Stimulated activated CD4-positive, alpha-beta T cell treated with anti-CD3 and anti-CD28 coated beads, TNF-alpha, amount 100 ng/mL, for 24 hours (primary cell): Measurements from ENCODE around the gene CLDN18.

Experiments used
- DNase-seq, 3 experiments: peaks; one replicate each; pipeline ENCODE4 v3.0.0-alpha.2; 2020; ENCODE audit warnings: low read depth in 3 of 3

The CLDN18 gene

GRCh38 chr3:138009476-138010272, at the start of gene CLDN18:
CLDN18 (plus strand) TSS chr3:138010165; CDS start chr3:138010226, 61 bp downstream.
- no peak for DNase-seq

- no peak for DNase-seq
These were observed 47.7 kb upstream of the CLDN18 start for GRCh38 chr3:137962251-137962650.

DNA sequence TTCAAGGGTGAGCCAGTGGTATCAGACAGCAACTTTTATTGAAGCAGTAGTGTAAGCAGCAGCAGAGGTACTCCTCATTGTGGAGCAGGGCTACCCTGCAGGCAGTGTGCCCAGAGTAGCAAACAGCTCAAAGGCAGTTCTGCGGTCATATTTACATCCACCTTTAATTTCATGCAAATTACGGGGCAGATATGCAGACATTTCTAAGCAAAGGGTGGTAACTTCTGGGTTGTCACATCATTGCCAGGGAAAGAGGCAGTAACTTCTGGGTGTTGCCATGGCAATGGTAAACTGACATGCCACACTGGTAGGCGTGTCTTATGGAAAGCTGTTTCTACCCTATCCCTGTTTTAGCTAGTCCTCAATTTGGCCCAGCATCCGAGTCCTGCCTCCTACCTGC, 46.5 kb upstream of the CLDN18 start:
- DNase-seq = no peak

DNA sequence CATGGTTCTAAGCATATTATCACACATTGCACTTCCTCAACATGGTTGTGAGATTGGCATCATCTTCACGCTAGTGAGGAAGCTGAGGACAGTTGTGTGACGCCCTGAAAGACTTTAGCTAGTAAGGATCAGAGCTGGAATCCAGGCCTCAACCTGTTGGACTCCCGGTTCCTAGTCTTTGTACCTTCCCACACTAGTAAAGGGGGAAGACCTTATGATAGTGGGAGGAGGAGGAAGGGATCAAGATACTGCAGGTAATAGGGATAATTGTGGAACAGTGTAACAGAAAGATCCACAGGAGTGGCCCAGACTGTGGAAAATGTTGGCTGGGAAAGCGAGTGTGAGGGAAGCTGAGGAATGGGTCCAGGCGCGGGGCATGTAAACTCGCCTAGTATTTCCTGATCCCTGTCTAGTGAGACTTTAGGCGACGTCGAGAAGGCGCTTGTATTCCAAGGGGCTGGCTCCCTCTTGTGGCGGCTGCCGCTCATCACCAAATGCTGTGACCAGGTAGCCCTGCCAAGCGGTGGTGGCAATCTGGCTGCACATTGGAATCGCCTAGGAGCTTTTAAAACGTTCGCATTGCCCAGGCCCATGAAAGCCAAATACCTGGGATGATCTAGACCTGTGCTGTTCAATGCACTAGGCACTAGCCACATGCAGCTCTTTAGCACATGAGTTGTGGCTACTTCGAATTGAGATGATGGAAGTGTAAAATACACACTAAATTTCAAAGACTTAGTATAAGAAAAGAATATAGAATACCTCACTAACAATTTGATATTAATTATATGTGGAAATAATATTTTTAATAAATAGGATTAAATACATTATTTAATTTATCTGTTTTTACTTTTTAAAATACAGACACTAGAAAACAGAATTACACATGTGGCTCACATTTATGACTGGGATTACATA, 38.8 kb upstream of the CLDN18 start:
- peak in 2 of 3 experiments; percentile 11 to 58 for DNase-seq

- DNase-seq = no peak
These were observed 37.6 kb upstream of the CLDN18 start for GRCh38 chr3:137972396-137972795.

- DNase-seq = no peak
These were observed 31.6 kb upstream of the CLDN18 start for GRCh38 chr3:137978328-137978727.

GRCh38 chr3:137987723-137988122, 22.2 kb upstream of the CLDN18 start:
- DNase-seq = no peak

- no peak for DNase-seq
These were observed 21.8 kb upstream of the CLDN18 start for GRCh38 chr3:137988152-137988551.

DNA sequence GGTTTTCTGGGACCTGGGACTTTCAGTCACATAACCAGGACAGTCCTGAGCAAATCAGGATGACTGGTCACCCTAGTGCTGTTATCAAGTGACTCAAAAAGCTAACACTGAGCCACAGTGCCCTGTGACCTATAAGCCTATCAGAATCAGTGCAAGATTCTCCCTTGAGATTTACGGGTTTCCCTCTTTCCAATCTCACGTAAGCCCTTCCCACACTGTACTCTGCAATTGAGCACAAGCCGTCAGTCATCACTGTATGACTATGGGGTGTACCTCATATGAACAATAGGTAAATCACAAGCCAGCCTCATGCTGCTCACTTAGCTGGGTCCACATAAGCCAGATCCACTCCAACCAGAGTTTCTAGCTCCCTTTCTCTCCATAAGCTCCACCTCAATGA, 21.0 kb upstream of the CLDN18 start:
- no peak for DNase-seq

DNA sequence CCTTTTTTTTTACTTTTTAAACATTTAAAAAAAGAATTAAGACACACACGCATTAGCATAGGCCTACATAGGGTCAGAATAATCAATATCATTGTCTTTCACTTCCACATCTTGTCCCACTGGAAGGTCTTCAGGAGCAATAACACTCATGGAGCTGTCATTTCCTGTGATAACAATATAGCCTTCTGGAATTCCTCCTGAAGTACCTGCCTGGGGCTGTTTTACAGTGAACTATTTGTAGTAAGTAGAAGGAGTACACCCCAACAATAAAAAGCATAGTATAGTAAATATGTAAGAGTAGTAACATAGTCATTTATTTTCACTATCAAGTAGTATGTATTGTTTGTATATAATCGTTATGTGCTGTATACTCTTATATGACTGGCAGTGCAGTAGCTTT, 19.5 kb upstream of the CLDN18 start:
- DNase-seq = no peak

- DNase-seq = no peak
These were observed 17.4 kb upstream of the CLDN18 start for GRCh38 chr3:137992592-137992991.

GRCh38 chr3:137998121-137999042, 11.6 kb upstream of the CLDN18 start:
- DNase-seq = no peak

DNA sequence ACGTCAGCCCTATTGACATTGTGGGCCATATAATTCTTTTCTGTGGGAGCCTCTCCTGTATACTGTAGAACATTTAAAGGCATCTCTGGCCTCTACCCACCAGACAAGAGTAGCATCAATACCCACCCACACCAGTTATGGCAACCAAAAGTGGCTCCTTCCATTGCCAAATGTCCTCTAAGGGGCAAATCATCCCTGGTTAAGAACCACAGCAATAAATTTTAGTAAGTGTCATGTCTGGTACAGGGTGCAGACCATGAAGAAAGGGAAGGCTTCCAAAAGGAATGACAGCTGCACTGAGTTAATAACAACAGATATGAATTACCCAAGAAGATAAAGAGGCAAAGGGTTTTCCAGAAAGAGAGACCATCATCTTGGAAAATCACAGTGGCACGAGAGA, 6.9 kb upstream of the CLDN18 start:
- DNase-seq = no peak

- DNase-seq = no peak
These were observed 4.3 kb upstream of the CLDN18 start for GRCh38 chr3:138005627-138006026.

DNA sequence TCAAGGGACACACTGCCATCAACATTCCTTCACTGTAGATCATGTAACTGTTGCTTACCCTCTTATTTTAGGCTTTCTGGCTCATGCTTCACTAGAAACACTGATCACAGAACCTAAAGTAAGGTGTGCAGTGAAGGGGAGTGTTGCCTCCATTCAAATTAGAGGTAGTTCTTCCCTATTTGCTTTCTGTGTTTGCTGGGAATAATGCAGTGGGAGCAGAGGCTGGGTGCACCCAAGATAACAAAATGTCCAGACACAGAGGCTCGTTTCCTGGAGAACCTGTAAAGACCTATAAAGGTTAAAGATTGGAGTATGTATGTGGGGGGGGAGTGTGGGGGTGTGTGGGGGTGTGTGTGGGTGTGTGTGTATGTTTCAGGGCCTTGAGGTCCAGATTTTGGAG, 2.1 kb upstream of the CLDN18 start:
- no peak for DNase-seq

- DNase-seq = no peak
These were observed 267 bp downstream of the CLDN18 start for GRCh38 chr3:138010273-138010590.

DNA sequence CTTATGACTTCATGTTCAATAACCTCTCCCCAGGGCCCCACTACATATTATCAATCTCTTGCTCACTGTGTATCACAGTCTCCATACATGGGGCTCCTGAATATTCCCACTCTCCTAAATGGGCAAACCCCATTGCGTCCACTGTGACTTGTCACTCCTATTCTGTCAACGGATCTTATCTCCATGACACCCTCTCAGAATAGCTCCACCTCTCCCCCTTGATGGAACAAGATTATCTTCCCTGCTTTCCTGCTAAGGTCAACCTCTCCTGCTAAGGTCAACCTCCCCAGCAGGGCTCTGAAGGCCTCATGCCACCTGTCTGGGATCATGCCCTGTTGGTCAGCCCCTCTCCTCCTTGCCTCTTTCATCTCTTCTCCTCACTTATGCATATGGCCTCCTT, 1.8 kb downstream of the CLDN18 start:
- DNase-seq = no peak

- DNase-seq = no peak
These were observed 2.6 kb downstream of the CLDN18 start for GRCh38 chr3:138012526-138012925.

- no peak for DNase-seq
These were observed 6.1 kb downstream of the CLDN18 start for GRCh38 chr3:138016065-138016464.

DNA sequence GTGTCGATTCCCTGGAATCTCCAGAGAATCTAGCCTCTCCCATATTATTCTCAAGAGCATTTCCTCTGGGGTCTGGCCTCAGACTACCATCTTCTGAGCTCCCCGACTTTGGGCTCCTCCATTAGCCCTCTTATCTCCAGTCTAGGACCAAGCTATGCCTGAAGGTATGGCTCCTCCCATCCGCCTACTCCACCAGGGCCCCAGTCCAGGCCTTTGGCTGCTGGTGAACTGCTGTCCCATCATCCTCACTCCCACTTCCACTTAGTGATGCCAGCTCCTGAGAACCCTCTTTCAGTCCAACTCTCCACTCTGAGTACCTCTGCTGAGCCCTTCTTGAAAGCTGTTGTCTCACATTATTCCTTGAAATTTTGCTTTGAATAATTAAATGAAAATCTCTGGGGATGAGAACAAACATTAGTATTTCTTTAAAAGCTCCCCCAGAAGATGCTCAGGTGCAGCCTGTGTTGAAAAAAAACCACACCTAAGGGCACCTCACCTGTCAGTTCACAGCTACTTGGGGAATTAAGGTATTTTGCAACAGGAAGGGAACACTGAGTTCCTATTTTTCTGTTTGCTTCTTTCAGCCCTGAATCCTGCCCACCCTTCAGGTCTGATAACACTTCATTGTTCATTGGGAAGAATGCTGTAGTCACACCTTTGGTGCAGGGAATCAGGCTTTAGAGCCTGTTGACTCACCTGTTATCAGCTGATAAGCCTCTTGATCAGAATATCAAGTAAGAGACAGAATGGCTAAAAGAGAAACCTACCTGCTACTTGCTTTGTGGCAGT, 9.5 kb downstream of the CLDN18 start:
- DNase-seq = no peak

DNA sequence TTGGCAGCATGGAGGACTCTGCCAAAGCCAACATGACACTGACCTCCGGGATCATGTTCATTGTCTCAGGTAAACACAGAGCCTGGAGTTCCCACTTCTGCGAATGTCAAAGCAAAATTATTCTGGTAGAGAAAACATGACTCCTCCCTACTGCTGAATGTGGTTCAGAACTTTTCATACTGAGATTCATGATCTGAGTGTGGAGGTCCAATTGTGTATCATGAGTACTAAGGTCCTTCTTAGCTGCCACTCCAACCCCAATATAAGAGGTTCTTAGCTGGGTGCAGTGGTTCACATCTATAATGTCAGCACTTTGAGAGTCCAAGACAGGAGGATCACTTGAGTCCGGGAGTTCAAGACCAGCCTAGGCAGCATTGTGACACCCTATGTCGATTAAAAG, 13.8 kb downstream of the CLDN18 start:
- no peak for DNase-seq
